ENCODE results near the gene GINS2. TPM values are rescaled to one million over a fixed set of nuclear protein-coding genes. Genes with fewer than 3 reads are reported as not detected.

The GINS2 gene
- total and polyA plus RNA-seq, 2 of the 4 experiments (the other 2 are of a cell fraction), result 12.0 to 13.4 TPM

DNA sequence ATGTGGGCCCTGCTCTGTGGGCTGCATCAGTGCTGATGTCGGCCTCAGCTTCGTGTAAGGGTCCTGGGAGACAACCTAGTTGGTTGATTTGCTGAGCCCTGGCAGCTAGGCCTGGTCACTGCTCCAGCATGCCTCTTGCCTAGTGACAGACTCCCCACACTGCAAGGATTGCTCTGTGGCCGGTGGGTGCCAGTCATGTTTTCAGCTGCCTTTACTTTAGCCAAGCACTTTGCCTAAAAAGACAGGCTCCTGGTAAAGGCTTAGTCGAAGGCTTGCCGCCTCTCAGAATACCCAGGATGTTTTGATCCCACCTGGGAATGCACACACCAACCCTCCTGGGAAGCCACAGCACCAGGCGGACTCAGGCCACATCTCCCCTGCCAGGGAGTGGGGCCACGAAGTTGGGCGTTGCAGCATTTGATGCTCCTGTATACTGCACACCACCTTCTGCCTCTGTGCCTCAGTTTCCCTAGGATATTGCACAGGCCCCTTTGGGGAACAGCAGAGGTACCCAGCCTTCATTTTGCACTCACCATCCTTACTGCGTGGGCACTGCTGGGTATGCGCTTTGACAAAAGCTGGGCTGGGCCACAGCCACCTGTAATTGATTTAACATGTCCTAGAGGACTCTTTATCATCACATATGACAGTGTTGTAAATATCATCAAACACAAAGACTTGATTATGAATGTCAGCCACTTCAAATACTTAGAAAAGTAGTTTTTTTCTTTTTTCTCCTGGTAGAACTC lies 19.9 kb downstream of the GINS2 start:
- 100% methylated on average over 6 of the region's 10 CpGs; no CpG with 5 or more reads in 1 of the 2 experiments for WGBS, 2 experiments (ENCODE audit: extremely low coverage in 2 of 2, insufficient read length in 1 of 2)
- Histone ChIP-seq H2BK5ac (ENCODE audit: low read depth, low read length, poor library complexity, severe bottlenecking) (no peak overlapping the region), H4K8ac (ENCODE audit: low read depth in 2 of 2, low read length in 2 of 2) (no peak overlapping the region), H3K79me1 (ENCODE audit: low read depth in 1 of 2, low read length in 2 of 2) (peaks cover 4 to 6% of the 10 kb centered on the region in 2 experiments; a peak in 3 of 4 replicates), H2BK20ac (ENCODE audit: low read depth, low read length) (no peak overlapping the region), H3K27ac (ENCODE audit: insufficient read depth, low read length) (no peak overlapping the region), H3K4me1 (ENCODE audit: control insufficient read depth, insufficient read depth, low read length) (peaks cover 4% of the 10 kb centered on the region), H3K23ac (ENCODE audit: low read depth, low read length) (no peak overlapping the region), H2BK15ac (ENCODE audit: low read depth, low read length) (no peak overlapping the region), H3K18ac (ENCODE audit: low read depth, low read length) (no peak overlapping the region), H2AK5ac (ENCODE audit: low read depth, low read length) (no peak overlapping the region), H3K9me1 (ENCODE audit: insufficient read depth, low read length) (peaks cover 3% of the 10 kb centered on the region; the same call in 1 of the 2 replicates), H3K14ac (replicated peaks; ENCODE audit: low read depth, low read length) (no peak overlapping the region), H3K4ac (ENCODE audit: low read depth, low read length) (no peak overlapping the region), H3K9ac (ENCODE audit: low read depth, low read length) (no peak overlapping the region), H3K56ac (ENCODE audit: extremely low read depth, insufficient read depth, low read length) (no peak overlapping the region), H4K20me1 (ENCODE audit: insufficient read depth, low read length) (peaks cover 4% of the 10 kb centered on the region; the same call in 1 of the 2 replicates), H4K5ac (ENCODE audit: low read depth, low read length) (no peak overlapping the region), H3K36me3 (ENCODE audit: control insufficient read depth, insufficient read depth, low read length) (peaks cover 64% of the 10 kb centered on the region), H3K4me2 (ENCODE audit: low read depth, low read length) (no peak overlapping the region), H2BK120ac (ENCODE audit: low read depth, low read length) (no peak overlapping the region), H2AK9ac (replicated peaks; ENCODE audit: low read depth, low read length, poor library complexity) (no peak overlapping the region), H3K9me3 (ENCODE audit: control insufficient read depth, insufficient read depth, low read length) (no peaks in the 10 kb centered on the region), H3K27me3 (ENCODE audit: control insufficient read depth, insufficient read depth, low read length) (no peaks in the 10 kb centered on the region), H2AFZ (replicated peaks; ENCODE audit: low read length, poor library complexity) (no peak overlapping the region), H4K91ac (ENCODE audit: insufficient read depth, low read depth, low read length) (no peak overlapping the region), H3K4me3 (ENCODE audit: insufficient read depth, low read depth, low read length) (no peak overlapping the region)
- ChIA-PET POLR2A (ENCODE audit: unreplicated experiment) (no interaction called here), CTCF (no interaction called here)
- DNase-seq, result no peak
- in situ Hi-C loops (cut with MboI; ENCODE audit: low sequenced_read_pairs) (no loop called here), intact Hi-C loops (cut with micrococcal nuclease) (no loop called here), dilution Hi-C loops (cut with HindIII; ENCODE audit: low sequenced_read_pairs, unreplicated experiment) (no loop called here)
- no TSS peak for BruUV-seq (replicated peaks)
- ATAC-seq (ENCODE audit: low read depth), result no peak
- TF ChIP-seq NFE2L2 (IDR thresholded peaks at IDR 0.05; ENCODE audit: low read depth, low read length), result no peak
- no peak for TF ChIP-seq MAZ (IDR thresholded peaks at IDR 0.05; ENCODE audit: borderline replicate concordance, low read depth, low read length)
- TF ChIP-seq BHLHE40 (IDR thresholded peaks at IDR 0.05; ENCODE audit: low read depth, low read length), result no peak
- TF ChIP-seq, protein P1, sequence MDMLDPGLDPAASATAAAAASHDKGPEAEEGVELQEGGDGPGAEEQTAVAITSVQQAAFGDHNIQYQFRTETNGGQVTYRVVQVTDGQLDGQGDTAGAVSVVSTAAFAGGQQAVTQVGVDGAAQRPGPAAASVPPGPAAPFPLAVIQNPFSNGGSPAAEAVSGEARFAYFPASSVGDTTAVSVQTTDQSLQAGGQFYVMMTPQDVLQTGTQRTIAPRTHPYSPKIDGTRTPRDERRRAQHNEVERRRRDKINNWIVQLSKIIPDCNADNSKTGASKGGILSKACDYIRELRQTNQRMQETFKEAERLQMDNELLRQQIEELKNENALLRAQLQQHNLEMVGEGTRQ (IDR thresholded peaks at IDR 0.05; ENCODE audit: low read depth, low read length), result no peak
- TF ChIP-seq FOS (IDR thresholded peaks at IDR 0.05; ENCODE audit: low read depth, low read length), result no peak
- no peak for TF ChIP-seq RCOR1 (IDR thresholded peaks at IDR 0.05; ENCODE audit: insufficient replicate concordance, low read length)
- no peak for TF ChIP-seq RAD21 (IDR thresholded peaks at IDR 0.05; ENCODE audit: low read length)
- no peak for TF ChIP-seq MXI1 (IDR thresholded peaks at IDR 0.05; ENCODE audit: borderline replicate concordance, low read depth, low read length)
- TF ChIP-seq CEBPB (IDR thresholded peaks at IDR 0.05; ENCODE audit: low read depth, low read length), result no peak
- TF ChIP-seq SMC3 (IDR thresholded peaks at IDR 0.05; ENCODE audit: low read depth, low read length), result no peak
- no peak for TF ChIP-seq RFX5 (IDR thresholded peaks at IDR 0.05; ENCODE audit: low read depth, low read length)
- no peak for TF ChIP-seq MAFK (IDR thresholded peaks at IDR 0.05; ENCODE audit: low read depth, low read length)
- TF ChIP-seq, protein P2, sequence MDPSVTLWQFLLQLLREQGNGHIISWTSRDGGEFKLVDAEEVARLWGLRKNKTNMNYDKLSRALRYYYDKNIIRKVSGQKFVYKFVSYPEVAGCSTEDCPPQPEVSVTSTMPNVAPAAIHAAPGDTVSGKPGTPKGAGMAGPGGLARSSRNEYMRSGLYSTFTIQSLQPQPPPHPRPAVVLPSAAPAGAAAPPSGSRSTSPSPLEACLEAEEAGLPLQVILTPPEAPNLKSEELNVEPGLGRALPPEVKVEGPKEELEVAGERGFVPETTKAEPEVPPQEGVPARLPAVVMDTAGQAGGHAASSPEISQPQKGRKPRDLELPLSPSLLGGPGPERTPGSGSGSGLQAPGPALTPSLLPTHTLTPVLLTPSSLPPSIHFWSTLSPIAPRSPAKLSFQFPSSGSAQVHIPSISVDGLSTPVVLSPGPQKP (IDR thresholded peaks at IDR 0.05; ENCODE audit: borderline replicate concordance, low read depth, low read length), result no peak
- TF ChIP-seq, protein P3, sequence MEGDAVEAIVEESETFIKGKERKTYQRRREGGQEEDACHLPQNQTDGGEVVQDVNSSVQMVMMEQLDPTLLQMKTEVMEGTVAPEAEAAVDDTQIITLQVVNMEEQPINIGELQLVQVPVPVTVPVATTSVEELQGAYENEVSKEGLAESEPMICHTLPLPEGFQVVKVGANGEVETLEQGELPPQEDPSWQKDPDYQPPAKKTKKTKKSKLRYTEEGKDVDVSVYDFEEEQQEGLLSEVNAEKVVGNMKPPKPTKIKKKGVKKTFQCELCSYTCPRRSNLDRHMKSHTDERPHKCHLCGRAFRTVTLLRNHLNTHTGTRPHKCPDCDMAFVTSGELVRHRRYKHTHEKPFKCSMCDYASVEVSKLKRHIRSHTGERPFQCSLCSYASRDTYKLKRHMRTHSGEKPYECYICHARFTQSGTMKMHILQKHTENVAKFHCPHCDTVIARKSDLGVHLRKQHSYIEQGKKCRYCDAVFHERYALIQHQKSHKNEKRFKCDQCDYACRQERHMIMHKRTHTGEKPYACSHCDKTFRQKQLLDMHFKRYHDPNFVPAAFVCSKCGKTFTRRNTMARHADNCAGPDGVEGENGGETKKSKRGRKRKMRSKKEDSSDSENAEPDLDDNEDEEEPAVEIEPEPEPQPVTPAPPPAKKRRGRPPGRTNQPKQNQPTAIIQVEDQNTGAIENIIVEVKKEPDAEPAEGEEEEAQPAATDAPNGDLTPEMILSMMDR (conservative IDR thresholded peaks at IDR 0.05; ENCODE audit: low read depth, low read length), result no peak
- no peak for TF ChIP-seq POLR2A (IDR thresholded peaks at IDR 0.05; ENCODE audit: low read depth, low read length)
- no peak for TF ChIP-seq CHD1 (IDR thresholded peaks at IDR 0.05; ENCODE audit: low read depth, low read length)
